Liver (tissue), 3 donors: Measurements from ENCODE around the gene PCNP.

ENCODE experiments used
- CTCF ChIP-seq: fragments of 150-350 bp; IDR thresholded peaks from 2 replicates; pipeline ENCODE4 v1.5.1; 2017; ENCODE audit warnings: improper control_type of control experiment, low read depth, low read length; ENCODE audit not compliant: missing input control
- EGR1 ChIP-seq, 2 donors: IDR thresholded peaks; 2 replicates each; pipeline ENCODE4 v1.6.1; 2016 to 2018; ENCODE audit warnings: antibody characterized with exemption in 2 of 2, low read depth in 2 of 2
- GABPA ChIP-seq, 2 donors: IDR thresholded peaks in 1 of 2; conservative IDR thresholded peaks in 1 of 2; 2 replicates each; pipeline ENCODE4 v1.6.1; 2016; ENCODE audit warnings: antibody characterized with exemption in 2 of 2, mild to moderate bottlenecking in 1 of 2, moderate library complexity in 1 of 2
- HNF4A ChIP-seq, 2 donors: conservative IDR thresholded peaks; 2 replicates each; pipeline ENCODE4 v1.6.1; 2016; ENCODE audit warnings: antibody characterized with exemption in 2 of 2, mild to moderate bottlenecking in 2 of 2
- MAX ChIP-seq: IDR thresholded peaks from 2 replicates; pipeline ENCODE4 v1.6.1; 2016; ENCODE audit warnings: antibody characterized with exemption
- RAD21 ChIP-seq, 2 donors: IDR thresholded peaks; 2 replicates each; pipeline ENCODE4 v1.6.1; 2016; ENCODE audit warnings: antibody characterized with exemption in 2 of 2, mild to moderate bottlenecking in 2 of 2
- REST ChIP-seq: IDR thresholded peaks from 2 replicates; pipeline ENCODE4 v1.6.1; 2016; ENCODE audit warnings: antibody characterized with exemption, mild to moderate bottlenecking
- donor health status: healthy.
- donor health status: healthy.

DNA sequence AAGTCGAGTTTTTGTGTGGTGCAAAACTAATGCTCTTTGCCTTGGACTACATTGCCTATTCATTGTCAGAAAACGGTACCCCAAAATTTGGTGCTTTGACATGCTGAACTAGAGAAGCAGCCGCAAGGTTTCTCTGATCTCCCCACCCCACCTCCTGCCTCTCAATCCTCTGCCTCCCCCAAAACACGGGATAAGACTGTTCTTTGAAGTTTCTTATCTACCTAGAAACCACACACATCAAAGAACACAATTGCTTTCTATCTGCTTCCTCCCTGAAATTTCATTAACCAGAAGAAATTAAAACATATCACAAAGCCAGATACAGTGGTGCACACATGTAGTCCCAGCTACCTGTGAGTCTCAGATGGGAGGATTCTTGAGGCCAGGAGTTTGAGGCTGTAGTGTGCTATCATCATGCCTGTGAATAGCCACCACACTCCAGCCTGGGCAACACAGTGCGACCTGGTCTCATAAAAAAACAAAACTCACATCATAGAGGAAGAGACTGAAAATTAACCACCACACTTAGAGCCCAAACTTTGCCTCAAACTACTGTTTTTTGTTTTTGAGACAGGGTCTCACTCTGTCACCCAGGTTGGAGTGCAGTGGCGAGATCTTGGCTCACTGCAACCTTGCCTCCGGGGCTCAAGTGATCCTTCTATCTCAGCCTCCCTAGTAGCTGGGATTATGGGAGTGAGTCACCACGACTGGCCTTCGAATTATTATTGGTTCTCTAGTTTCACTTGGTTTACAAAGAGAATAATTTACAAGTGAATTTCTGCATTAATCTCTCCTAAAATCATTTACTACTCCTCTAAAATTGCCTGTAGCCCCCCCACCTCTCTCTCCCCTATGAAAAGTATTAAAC, 2.7 kb upstream of the PCNP start:
- TF ChIP-seq CTCF = no peak
- no peak for TF ChIP-seq EGR1 (IDR thresholded peaks at IDR 0.05; ENCODE audit: low read depth in 2 of 2)
- TF ChIP-seq REST = no peak
- no peak for TF ChIP-seq MAX
- no peak for TF ChIP-seq GABPA (IDR thresholded peaks at IDR 0.05 in 1 of 2, conservative IDR thresholded peaks at IDR 0.05 in 1 of 2)
- no peak for TF ChIP-seq HNF4A (conservative IDR thresholded peaks at IDR 0.05)
- TF ChIP-seq RAD21 (IDR thresholded peaks at IDR 0.05) = no peak
